Myocyte (in vitro differentiated cells): ENCODE measurements around the gene LINC01488. TPM values are rescaled to one million over a fixed set of nuclear protein-coding genes. Genes with fewer than 3 reads are reported as not detected.

Source experiments
- DNase-seq: peaks from one replicate; pipeline ENCODE4 v3.0.0-alpha.2; 2012; ENCODE audit warnings: low read depth
- total RNA-seq: library from RNA; depleted of rRNA; stranded (reverse); fragments of >200 nt; gene quantifications from 2 replicates; pipeline ENCODE4 v1.2.3, GENCODE V29; 2014

Gene LINC01488
- total RNA-seq, 1 donor from 2014 or later: not detected

GRCh38 chr11:69444381-69445130, 36.9 kb upstream of the LINC01488 start:
- peak; percentile 95 for DNase-seq

GRCh38 chr11:69445131-69445470, 36.4 kb upstream of the LINC01488 start:
- no peak for DNase-seq

GRCh38 chr11:69446108-69446507, 35.4 kb upstream of the LINC01488 start:
- DNase-seq: no peak

GRCh38 chr11:69447786-69448185, 33.7 kb upstream of the LINC01488 start:
- DNase-seq: peak; percentile 24

GRCh38 chr11:69448471-69449284, 32.8 kb upstream of the LINC01488 start:
- DNase-seq: no peak

- no peak for DNase-seq
Measured at GRCh38 chr11:69449320-69450063, 32.0 kb upstream of the LINC01488 start.

GRCh38 chr11:69450064-69450856, 31.2 kb upstream of the LINC01488 start:
- no peak for DNase-seq

- DNase-seq: no peak
Measured at GRCh38 chr11:69450857-69451220, 30.6 kb upstream of the LINC01488 start.

- no peak for DNase-seq
Measured at GRCh38 chr11:69451289-69451688, 30.2 kb upstream of the LINC01488 start.

GRCh38 chr11:69452206-69452987, 29.1 kb upstream of the LINC01488 start:
- DNase-seq: no peak

- DNase-seq: no peak
Measured at GRCh38 chr11:69453151-69453550, 28.3 kb upstream of the LINC01488 start.

- DNase-seq: no peak
Measured at GRCh38 chr11:69454018-69454417, 27.4 kb upstream of the LINC01488 start.

GRCh38 chr11:69455969-69456368, 25.5 kb upstream of the LINC01488 start:
- no peak for DNase-seq

GRCh38 chr11:69456712-69457111, 24.8 kb upstream of the LINC01488 start:
- no peak for DNase-seq

- DNase-seq: no peak
Measured at GRCh38 chr11:69459848-69460539, 21.5 kb upstream of the LINC01488 start.

- no peak for DNase-seq
Measured at GRCh38 chr11:69460540-69461257, 20.8 kb upstream of the LINC01488 start.

GRCh38 chr11:69461272-69461962, 20.0 kb upstream of the LINC01488 start:
- DNase-seq: no peak
